H9 (cell line): ENCODE measurements around the gene MAGI1. TPM values are rescaled to one million over a fixed set of nuclear protein-coding genes. Genes with fewer than 3 reads are reported as not detected.

Experiments
- DNase-seq: peaks from one replicate; pipeline ENCODE4 v3.0.0-alpha.2; 2017
- H2AFZ ChIP-seq: one replicate; pipeline ENCODE4 v1.6.1; 2013; ENCODE audit warnings: mild to moderate bottlenecking, low read length, control low read depth, moderate library complexity
- H2AK5ac ChIP-seq: 2 replicates; pipeline ENCODE4 v1.6.1; 2013; ENCODE audit warnings: low read length, control low read depth, mixed read lengths; ENCODE audit not compliant: insufficient read length
- H2BK120ac ChIP-seq: one replicate; pipeline ENCODE4 v1.6.1; 2013; ENCODE audit warnings: low read depth, mild to moderate bottlenecking, low read length, control low read depth, inconsistent platforms; ENCODE audit not compliant: poor library complexity, severe bottlenecking
- H2BK12ac ChIP-seq: 2 replicates; pipeline ENCODE4 v1.6.1; 2013; ENCODE audit warnings: low read length, control low read depth, mixed read lengths, low read depth; ENCODE audit not compliant: insufficient read length
- H2BK15ac ChIP-seq: 2 replicates; pipeline ENCODE4 v1.6.1; 2013; ENCODE audit warnings: low read depth, low read length, control low read depth
- H2BK20ac ChIP-seq: one replicate; pipeline ENCODE4 v1.6.1; 2013; ENCODE audit warnings: low read depth, mild to moderate bottlenecking, low read length, control low read depth, inconsistent platforms; ENCODE audit not compliant: poor library complexity, severe bottlenecking
- H2BK5ac ChIP-seq: 2 replicates; pipeline ENCODE4 v1.6.1; 2013; ENCODE audit warnings: low read length, control low read depth, mixed read lengths; ENCODE audit not compliant: insufficient read length
- H3K14ac ChIP-seq: 2 replicates; pipeline ENCODE4 v1.6.1; 2013; ENCODE audit warnings: low read length, control low read depth; ENCODE audit not compliant: insufficient read depth
- H3K18ac ChIP-seq: 2 replicates; pipeline ENCODE4 v1.6.1; 2013; ENCODE audit warnings: low read depth, mild to moderate bottlenecking, mixed read lengths, low read length, control low read depth; ENCODE audit not compliant: insufficient read length
- H3K23ac ChIP-seq: 2 replicates; pipeline ENCODE4 v1.6.1; 2013; ENCODE audit warnings: low read length, control low read depth, mixed read lengths, low read depth; ENCODE audit not compliant: insufficient read length
- H3K23me2 ChIP-seq: 2 replicates; pipeline ENCODE4 v1.6.1; 2013; ENCODE audit warnings: low read depth, mild to moderate bottlenecking, mixed read lengths, low read length, control low read depth; ENCODE audit not compliant: insufficient read length, poor library complexity, severe bottlenecking
- H3K27ac ChIP-seq: 2 replicates; pipeline ENCODE4 v1.5.1; 2013; ENCODE audit warnings: low read length, control low read depth, mixed read lengths, low read depth; ENCODE audit not compliant: insufficient read length
- H3K27me3 ChIP-seq: 2 replicates; pipeline ENCODE4 v1.6.1; 2013; ENCODE audit warnings: low read length, control low read depth, inconsistent platforms; ENCODE audit not compliant: insufficient read depth
- H3K4ac ChIP-seq: 2 replicates; pipeline ENCODE4 v1.6.1; 2013; ENCODE audit warnings: low read depth, mild to moderate bottlenecking, control low read depth, inconsistent platforms, low read length, moderate library complexity
- H3K4me1 ChIP-seq: 2 replicates; pipeline ENCODE4 v1.6.1; 2013; ENCODE audit warnings: low read length, control low read depth, inconsistent platforms; ENCODE audit not compliant: insufficient read depth
- H3K4me2 ChIP-seq: 2 replicates; pipeline ENCODE4 v1.6.1; 2013; ENCODE audit warnings: low read length, control low read depth, mixed read lengths; ENCODE audit not compliant: insufficient read length, insufficient read depth
- H3K56ac ChIP-seq: 2 replicates; pipeline ENCODE4 v1.6.1; 2013; ENCODE audit warnings: low read depth, mild to moderate bottlenecking, mixed read lengths, low read length, control low read depth; ENCODE audit not compliant: insufficient read length
- H3K79me1 ChIP-seq: 2 replicates; pipeline ENCODE4 v1.6.1; 2013; ENCODE audit warnings: low read depth, mild to moderate bottlenecking, moderate library complexity, low read length, control low read depth, inconsistent platforms; ENCODE audit not compliant: insufficient read depth, poor library complexity, severe bottlenecking
- H3K79me2 ChIP-seq: 2 replicates; pipeline ENCODE4 v1.6.1; 2013; ENCODE audit warnings: low read length, control low read depth, inconsistent platforms; ENCODE audit not compliant: insufficient read depth
- H3K9ac ChIP-seq: 2 replicates; pipeline ENCODE4 v1.6.1; 2013; ENCODE audit warnings: low read length, control low read depth, mixed read lengths; ENCODE audit not compliant: insufficient read length; ENCODE audit errors: extremely low read depth
- H3K9me3 ChIP-seq: one replicate; pipeline ENCODE4 v1.6.1; 2013; ENCODE audit warnings: low read depth, low read length, inconsistent platforms; ENCODE audit not compliant: control insufficient read depth
- H3T11ph ChIP-seq: one replicate; pipeline ENCODE4 v1.6.1; 2013; ENCODE audit warnings: mild to moderate bottlenecking, low read length, control low read depth, inconsistent platforms
- H4K20me1 ChIP-seq: one replicate; pipeline ENCODE4 v1.6.1; 2013; ENCODE audit not compliant: control insufficient read depth, insufficient read length, insufficient read depth
- H4K5ac ChIP-seq: 2 replicates; pipeline ENCODE4 v1.6.1; 2013; ENCODE audit warnings: low read depth, mild to moderate bottlenecking, mixed read lengths, low read length, control low read depth; ENCODE audit not compliant: insufficient read length
- H4K8ac ChIP-seq: replicated peaks from 2 replicates; pipeline ENCODE4 v1.6.1; 2013; ENCODE audit warnings: low read length, control low read depth, mixed read lengths, low read depth; ENCODE audit not compliant: insufficient read length
- H4K91ac ChIP-seq: 2 replicates; pipeline ENCODE4 v1.6.1; 2013; ENCODE audit warnings: low read depth, mild to moderate bottlenecking, moderate library complexity, mixed read lengths, low read length, control low read depth; ENCODE audit not compliant: insufficient read length
- H3K27ac Mint-ChIP-seq, 3 experiments: 2 replicates in 2 of 3; 3 replicates in 1 of 3; pipeline ENCODE4 v1.8.0; 2020 to 2021; ENCODE audit warnings: mixed read lengths in 3 of 3, mild to moderate bottlenecking in 1 of 3, moderate library complexity in 1 of 3
- H3K27me3 Mint-ChIP-seq: 2 replicates; pipeline ENCODE4 v1.8.0; 2021; ENCODE audit warnings: low read depth, mild to moderate bottlenecking, moderate library complexity, mixed read lengths
- H3K36me3 Mint-ChIP-seq, 3 experiments: 2 replicates in 2 of 3; 3 replicates in 1 of 3; pipeline ENCODE4 v1.8.0; 2020 to 2021; ENCODE audit warnings: low read depth in 3 of 3, mixed read lengths in 3 of 3; ENCODE audit not compliant: insufficient read depth in 1 of 3
- H3K4me1 Mint-ChIP-seq, 2 experiments: 2 replicates each; pipeline ENCODE4 v1.8.0; 2020; ENCODE audit warnings: mixed read lengths in 2 of 2
- H3K4me3 Mint-ChIP-seq, 2 experiments: 2 replicates in 1 of 2; 3 replicates in 1 of 2; pipeline ENCODE4 v1.8.0; 2020 to 2021; ENCODE audit warnings: mild to moderate bottlenecking in 2 of 2, mixed read lengths in 2 of 2, moderate library complexity in 1 of 2
- H3K9me3 Mint-ChIP-seq, 2 experiments: 2 replicates in 1 of 2; 3 replicates in 1 of 2; pipeline ENCODE4 v1.8.0; 2020; ENCODE audit warnings: mild to moderate bottlenecking in 2 of 2, mixed read lengths in 2 of 2, moderate library complexity in 1 of 2
- CTCF ChIP-seq: fragments of 200-600 bp; sonication (generic); conservative IDR thresholded peaks from 3 replicates; pipeline ENCODE4 v1.8.0; 2021; ENCODE audit warnings: antibody characterized with exemption, mild to moderate bottlenecking
- WGBS: extraction: QIAGEN DNeasy Blood & Tissue Kit; methylation state at CpG from one replicate; pipeline ENCODE4 v1.1.7; 2013; ENCODE audit warnings: missing lambda C conversion rate, low lambda C conversion rate, mixed read lengths; ENCODE audit not compliant: insufficient read length; ENCODE audit errors: extremely low coverage; 5-methylcytosine and 5-hydroxymethylcytosine counted together
- total RNA-seq: library from RNA; stranded (reverse); gene quantifications from 2 replicates; pipeline ENCODE4 v1.2.1, GENCODE V29; 2021

MAGI1 gene
- total RNA-seq, 1 experiment from 2014 or later, result 65.7 TPM

GRCh38 chr3:65855370-65856100 lies 183.2 kb downstream of the MAGI1 start:
- no peaks in the 10 kb centered on the region for H3K9me3 ChIP-seq
- Mint-ChIP-seq H3K27me3 (no peaks in the 10 kb centered on the region; the same call in 1 of the 2 replicates), H3K27ac (no peak overlapping the region), H3K9me3 (no peaks in the 10 kb centered on the region), H3K36me3 (no peaks in the 10 kb centered on the region; a peak in 1 of 7 replicates), H3K4me1 (peaks cover 15 to 20% of the 10 kb centered on the region in 2 experiments), H3K4me3 (no peak overlapping the region)
- H3K4me2 ChIP-seq, result no peak overlapping the region
- H3K79me2 ChIP-seq, result no peaks in the 10 kb centered on the region
- no peak overlapping the region for H3K23ac ChIP-seq
- no peak overlapping the region for H3K27ac ChIP-seq
- H4K8ac ChIP-seq, result no peak overlapping the region
- H4K91ac ChIP-seq, result no peak overlapping the region
- no peak overlapping the region for H2AFZ ChIP-seq
- no peak overlapping the region for H3K56ac ChIP-seq
- no peaks in the 10 kb centered on the region for H3K27me3 ChIP-seq
- H2AK5ac ChIP-seq, result no peak overlapping the region
- peaks cover 7% of the 10 kb centered on the region; the same call in 1 of the 2 replicates for H3K4me1 ChIP-seq
- H3T11ph ChIP-seq, result no peak overlapping the region
- no peak overlapping the region for H2BK120ac ChIP-seq
- no peak overlapping the region for H3K18ac ChIP-seq
- H4K20me1 ChIP-seq, result no peaks in the 10 kb centered on the region
- H2BK15ac ChIP-seq, result no peak overlapping the region
- H3K4ac ChIP-seq, result no peak overlapping the region
- no CpG with 5 or more reads among the region's 4 CpGs for WGBS
- H3K23me2 ChIP-seq, result no peaks in the 10 kb centered on the region
- H2BK20ac ChIP-seq, result no peak overlapping the region
- no peak for TF ChIP-seq CTCF
- H3K79me1 ChIP-seq, result no peaks in the 10 kb centered on the region
- DNase-seq, result no peak
- no peak overlapping the region for H3K9ac ChIP-seq
- H3K14ac ChIP-seq, result no peak overlapping the region
- H2BK5ac ChIP-seq, result no peak overlapping the region
- H4K5ac ChIP-seq, result no peak overlapping the region
- no peak overlapping the region for H2BK12ac ChIP-seq
